Measurements from ENCODE around the gene IP6K3. TPM values are rescaled to one million over a fixed set of nuclear protein-coding genes. Genes with fewer than 3 reads are reported as not detected.
A peak's percentile ranks its signal among the peaks of the same experiment; 100 is the strongest.

The IP6K3 gene
- total RNA-seq, 1 experiment from 2014 or later = 1.7 TPM

GRCh38 chr6:33694977-33695376 is 51.7 kb downstream of the IP6K3 start:
- Mint-ChIP-seq H3K27ac (ENCODE audit: low read depth, unreplicated experiment) (peak overlapping the region; percentile 70), H3K27me3 (ENCODE audit: insufficient read depth, unreplicated experiment) (no peaks in the 10 kb centered on the region), H3K36me3 (ENCODE audit: insufficient read depth, unreplicated experiment) (peaks cover 86% of the 10 kb centered on the region), H3K4me3 (ENCODE audit: unreplicated experiment) (no peak overlapping the region), H3K9me3 (ENCODE audit: unreplicated experiment) (no peaks in the 10 kb centered on the region), H3K4me1 (ENCODE audit: insufficient read depth, unreplicated experiment) (peaks cover 8% of the 10 kb centered on the region)
- CTCF ChIA-PET = interaction anchor here (0.5 to 2.9 kb wide), 7 partner anchors 12 to 363 kb away, joined by 3 to 15 read pairs (median 4); partner anchors contain the start of genes ITPR3 and UQCC2
- POLR2A ChIA-PET = interaction anchor here (1.0 to 2.0 kb wide), 6 partner anchors 16 to 277 kb away, joined by 3 to 9 read pairs (median 4); partner anchors contain the start of genes CUTA and ITPR3
- TF ChIP-seq, protein P1, sequence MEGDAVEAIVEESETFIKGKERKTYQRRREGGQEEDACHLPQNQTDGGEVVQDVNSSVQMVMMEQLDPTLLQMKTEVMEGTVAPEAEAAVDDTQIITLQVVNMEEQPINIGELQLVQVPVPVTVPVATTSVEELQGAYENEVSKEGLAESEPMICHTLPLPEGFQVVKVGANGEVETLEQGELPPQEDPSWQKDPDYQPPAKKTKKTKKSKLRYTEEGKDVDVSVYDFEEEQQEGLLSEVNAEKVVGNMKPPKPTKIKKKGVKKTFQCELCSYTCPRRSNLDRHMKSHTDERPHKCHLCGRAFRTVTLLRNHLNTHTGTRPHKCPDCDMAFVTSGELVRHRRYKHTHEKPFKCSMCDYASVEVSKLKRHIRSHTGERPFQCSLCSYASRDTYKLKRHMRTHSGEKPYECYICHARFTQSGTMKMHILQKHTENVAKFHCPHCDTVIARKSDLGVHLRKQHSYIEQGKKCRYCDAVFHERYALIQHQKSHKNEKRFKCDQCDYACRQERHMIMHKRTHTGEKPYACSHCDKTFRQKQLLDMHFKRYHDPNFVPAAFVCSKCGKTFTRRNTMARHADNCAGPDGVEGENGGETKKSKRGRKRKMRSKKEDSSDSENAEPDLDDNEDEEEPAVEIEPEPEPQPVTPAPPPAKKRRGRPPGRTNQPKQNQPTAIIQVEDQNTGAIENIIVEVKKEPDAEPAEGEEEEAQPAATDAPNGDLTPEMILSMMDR (IDR thresholded peaks at IDR 0.05; ENCODE audit: unreplicated experiment) = no peak
- DNase-seq (ENCODE audit: unreplicated experiment) = no peak
- BruUV-seq (replicated peaks) = no TSS peak
- intact Hi-C loops (cut with micrococcal nuclease) = no loop called here

DNA sequence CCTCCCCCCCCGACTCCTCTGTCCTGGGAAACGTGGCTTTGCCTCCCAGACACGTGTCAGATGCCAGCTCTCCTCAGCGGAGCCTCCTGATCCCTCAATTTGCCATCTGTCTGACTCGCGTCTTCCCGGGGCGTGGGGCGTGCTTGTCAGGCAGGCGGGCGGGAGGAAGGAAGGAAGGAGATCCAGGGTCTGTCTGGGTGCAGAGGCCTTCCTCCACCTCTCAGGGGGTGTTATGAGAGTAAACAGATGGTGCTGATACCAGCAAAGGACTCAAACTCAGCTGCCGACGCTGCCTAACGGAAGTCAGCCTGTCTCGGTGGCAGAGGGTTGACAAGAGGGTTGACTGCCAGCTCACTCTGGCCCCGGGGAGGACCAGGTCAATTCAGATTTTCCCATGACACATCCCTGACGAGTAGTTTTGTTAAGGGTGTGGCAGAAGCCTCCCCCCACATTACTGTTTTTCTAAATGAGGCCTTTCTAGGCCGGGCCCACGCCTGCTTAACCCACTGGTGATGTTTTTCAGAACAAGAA is 52.2 kb downstream of the IP6K3 start:
- Mint-ChIP-seq H3K27me3 (ENCODE audit: insufficient read depth, unreplicated experiment) (no peaks in the 10 kb centered on the region), H3K27ac (ENCODE audit: low read depth, unreplicated experiment) (peak overlapping the region; percentile 70), H3K9me3 (ENCODE audit: unreplicated experiment) (no peaks in the 10 kb centered on the region), H3K4me3 (ENCODE audit: unreplicated experiment) (no peak overlapping the region), H3K36me3 (ENCODE audit: insufficient read depth, unreplicated experiment) (peaks cover 88% of the 10 kb centered on the region), H3K4me1 (ENCODE audit: insufficient read depth, unreplicated experiment) (peaks cover 8% of the 10 kb centered on the region)
- DNase-seq (ENCODE audit: unreplicated experiment) = peak; percentile 71
- intact Hi-C loops (cut with micrococcal nuclease) = no loop called here
- TF ChIP-seq, protein P1 (IDR thresholded peaks at IDR 0.05; ENCODE audit: unreplicated experiment) = no peak
- POLR2A ChIA-PET = interaction anchor here (0.6 to 2.0 kb wide), 10 partner anchors 16 to 279 kb away, joined by 3 to 9 read pairs (median 3); partner anchors contain the start of genes CUTA, ITPR3 and UQCC2
- CTCF ChIA-PET = interaction anchor here (0.5 to 2.9 kb wide), 7 partner anchors 11 to 363 kb away, joined by 3 to 15 read pairs (median 4); partner anchors contain the start of genes ITPR3 and UQCC2
- no TSS peak for BruUV-seq (replicated peaks)

DNA sequence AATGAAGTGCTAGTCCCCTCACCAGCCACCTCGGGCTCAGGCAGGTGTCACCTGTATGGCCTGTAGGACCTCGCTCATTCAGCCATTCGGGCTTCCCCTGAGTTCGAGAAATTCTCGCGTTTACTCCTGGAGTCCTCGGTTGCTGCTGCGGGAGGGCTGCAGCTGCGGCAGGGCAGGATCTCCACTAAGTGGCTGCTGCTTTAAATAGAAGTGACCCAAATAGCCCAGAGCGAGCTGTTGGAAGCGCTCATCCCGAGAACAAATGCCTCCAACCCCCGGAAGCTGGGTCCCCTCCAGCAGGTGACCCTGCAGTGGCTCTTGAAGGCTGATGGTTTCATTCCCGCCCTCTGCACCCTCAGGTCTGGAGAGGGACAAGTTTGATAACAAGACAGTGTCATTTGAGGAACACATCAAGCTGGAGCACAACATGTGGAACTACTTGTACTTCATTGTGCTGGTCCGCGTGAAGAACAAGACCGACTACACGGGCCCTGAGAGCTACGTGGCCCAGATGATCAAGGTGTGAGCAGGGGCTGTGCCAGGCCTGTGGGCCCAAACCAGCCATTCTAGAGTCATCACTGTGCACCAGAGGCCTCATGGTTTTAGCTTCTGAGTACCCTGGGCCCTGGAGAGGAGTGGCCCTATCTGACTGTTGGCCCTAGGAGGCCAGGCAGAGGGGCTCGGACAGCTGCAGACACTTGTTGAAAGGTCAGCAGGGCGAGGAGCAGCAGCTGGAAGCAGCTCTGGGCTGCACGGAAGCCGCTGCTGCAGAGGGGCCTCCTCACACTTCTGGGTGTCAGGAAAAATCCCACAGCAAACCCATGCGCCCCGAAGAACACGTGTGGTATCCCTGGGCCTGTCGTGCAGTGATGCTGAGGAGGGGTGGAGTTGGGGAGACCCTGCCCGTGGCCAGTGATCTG is 53.3 kb downstream of the IP6K3 start:
- Mint-ChIP-seq H3K4me1 (ENCODE audit: insufficient read depth, unreplicated experiment) (peaks cover 8% of the 10 kb centered on the region), H3K9me3 (ENCODE audit: unreplicated experiment) (no peaks in the 10 kb centered on the region)

More for the DNA sequence above, 53.3 kb downstream of the IP6K3 start:
- ChIA-PET CTCF (interaction anchor here (0.6 to 2.9 kb wide), 5 partner anchors 18 to 106 kb away, joined by 3 to 15 read pairs (median 8); partner anchors contain the start of gene UQCC2), POLR2A (interaction anchor here (0.9 to 2.0 kb wide), 7 partner anchors 15 to 104 kb away, joined by 3 to 9 read pairs (median 4); partner anchors contain the start of genes ITPR3 and UQCC2)
- intact Hi-C loops (cut with micrococcal nuclease) = no loop called here
- TF ChIP-seq, protein P1 (IDR thresholded peaks at IDR 0.05; ENCODE audit: unreplicated experiment) = no peak
- Mint-ChIP-seq H3K4me3 (ENCODE audit: unreplicated experiment) (no peak overlapping the region), H3K27ac (ENCODE audit: low read depth, unreplicated experiment) (no peak overlapping the region), H3K36me3 (ENCODE audit: insufficient read depth, unreplicated experiment) (peaks cover 95% of the 10 kb centered on the region), H3K27me3 (ENCODE audit: insufficient read depth, unreplicated experiment) (no peaks in the 10 kb centered on the region)
- BruUV-seq (replicated peaks) = no TSS peak
- DNase-seq (ENCODE audit: unreplicated experiment) = no peak

All from MCF 10A (cell line).